Activated T-cell treated with anti-CD3 and anti-CD28 coated beads for 24 hours (primary cell): ENCODE results near the gene CX3CR1.
"Not testable (repeated sequence)": the region's sequence is repeated elsewhere in the genome, so short reads cannot be mapped to it uniquely, and the experiment has no call there.

Source experiments
- DNase-seq: peaks from one replicate; pipeline ENCODE4 v3.0.0-alpha.2; 2020; ENCODE audit warnings: low read depth

CX3CR1 gene

GRCh38 chr3:39267631-39268548 is 11.9 kb downstream of the CX3CR1 start:
- peak; percentile 77 for DNase-seq

- no peak for DNase-seq
Observed at GRCh38 chr3:39264053-39264452, 15.8 kb downstream of the CX3CR1 start.

- no peak for DNase-seq
Observed at GRCh38 chr3:39263576-39263975, 16.3 kb downstream of the CX3CR1 start.

GRCh38 chr3:39262846-39263245 is 17.0 kb downstream of the CX3CR1 start:
- no peak for DNase-seq

- DNase-seq: no peak
Observed at GRCh38 chr3:39261726-39262125, 18.1 kb downstream of the CX3CR1 start.

GRCh38 chr3:39260957-39261356 is 18.9 kb downstream of the CX3CR1 start:
- no peak for DNase-seq

GRCh38 chr3:39260318-39260717 is 19.5 kb downstream of the CX3CR1 start:
- DNase-seq: no peak

- DNase-seq: peak; percentile 22
Observed at GRCh38 chr3:39255503-39256325, 24.1 kb downstream of the CX3CR1 start.

- DNase-seq: no peak
Observed at GRCh38 chr3:39254806-39255449, 24.9 kb downstream of the CX3CR1 start.

- DNase-seq: no peak
Observed at GRCh38 chr3:39251576-39251975, 28.3 kb downstream of the CX3CR1 start.

GRCh38 chr3:39250116-39250747 is 29.6 kb downstream of the CX3CR1 start:
- DNase-seq: no peak

GRCh38 chr3:39249453-39250115 is 30.3 kb downstream of the CX3CR1 start:
- no peak for DNase-seq

GRCh38 chr3:39241561-39241960 is 38.3 kb downstream of the CX3CR1 start:
- DNase-seq: no peak

GRCh38 chr3:39237027-39237426 is 42.8 kb downstream of the CX3CR1 start:
- DNase-seq: no peak

- no peak for DNase-seq
Observed at GRCh38 chr3:39234651-39235050, 45.2 kb downstream of the CX3CR1 start.

- DNase-seq: no peak
Observed at GRCh38 chr3:39232859-39233258, 47.0 kb downstream of the CX3CR1 start.

GRCh38 chr3:39230453-39230852 is 49.4 kb downstream of the CX3CR1 start:
- no peak for DNase-seq

- DNase-seq: no peak
Observed at GRCh38 chr3:39228496-39228895, 51.3 kb downstream of the CX3CR1 start.

- not testable (repeated sequence) for DNase-seq
Observed at GRCh38 chr3:39227596-39227995, 52.2 kb downstream of the CX3CR1 start.

GRCh38 chr3:39226106-39226741 is 53.6 kb downstream of the CX3CR1 start:
- DNase-seq: no peak

- no peak for DNase-seq
Observed at GRCh38 chr3:39224288-39224687, 55.5 kb downstream of the CX3CR1 start.
